Keratinocyte (primary cell): ENCODE data around the gene KRT37.

Source experiments
- EZH2 ChIP-seq: IDR thresholded peaks from one replicate; pipeline ENCODE4 v1.6.1; 2012; ENCODE audit warnings: inconsistent platforms, mild to moderate bottlenecking, low read length, moderate library complexity
- TF ChIP-seq, protein P1 (sequence below), 3 experiments: IDR thresholded peaks in 1 of 3; conservative IDR thresholded peaks in 1 of 3; optimal IDR thresholded peaks in 1 of 3; 2 replicates in 2 of 3; 3 replicates in 1 of 3; pipeline versions ENCODE3 to v1.5.1; 2011; ENCODE audit warnings: low read length in 3 of 3, mild to moderate bottlenecking in 3 of 3, moderate library complexity in 2 of 3, control low read depth in 1 of 3, inconsistent platforms in 1 of 3; ENCODE audit not compliant: insufficient read depth in 2 of 3; ENCODE audit errors: extremely low read depth in 1 of 3

GRCh38 chr17:41444186-41444585 lies 19.8 kb upstream of the KRT37 start:
- TF ChIP-seq, protein P1, sequence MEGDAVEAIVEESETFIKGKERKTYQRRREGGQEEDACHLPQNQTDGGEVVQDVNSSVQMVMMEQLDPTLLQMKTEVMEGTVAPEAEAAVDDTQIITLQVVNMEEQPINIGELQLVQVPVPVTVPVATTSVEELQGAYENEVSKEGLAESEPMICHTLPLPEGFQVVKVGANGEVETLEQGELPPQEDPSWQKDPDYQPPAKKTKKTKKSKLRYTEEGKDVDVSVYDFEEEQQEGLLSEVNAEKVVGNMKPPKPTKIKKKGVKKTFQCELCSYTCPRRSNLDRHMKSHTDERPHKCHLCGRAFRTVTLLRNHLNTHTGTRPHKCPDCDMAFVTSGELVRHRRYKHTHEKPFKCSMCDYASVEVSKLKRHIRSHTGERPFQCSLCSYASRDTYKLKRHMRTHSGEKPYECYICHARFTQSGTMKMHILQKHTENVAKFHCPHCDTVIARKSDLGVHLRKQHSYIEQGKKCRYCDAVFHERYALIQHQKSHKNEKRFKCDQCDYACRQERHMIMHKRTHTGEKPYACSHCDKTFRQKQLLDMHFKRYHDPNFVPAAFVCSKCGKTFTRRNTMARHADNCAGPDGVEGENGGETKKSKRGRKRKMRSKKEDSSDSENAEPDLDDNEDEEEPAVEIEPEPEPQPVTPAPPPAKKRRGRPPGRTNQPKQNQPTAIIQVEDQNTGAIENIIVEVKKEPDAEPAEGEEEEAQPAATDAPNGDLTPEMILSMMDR (optimal IDR thresholded peaks at IDR 0.05 in 1 of 3, IDR thresholded peaks at IDR 0.05 in 1 of 3, conservative IDR thresholded peaks at IDR 0.05 in 1 of 3; ENCODE audit: extremely low read depth in 1 of 3, insufficient read depth in 2 of 3, low read length in 3 of 3) = no peak
- TF ChIP-seq EZH2 = no peak
